ENCODE data around the gene CLEC19A. TPM values are rescaled to one million over a fixed set of nuclear protein-coding genes. Genes with fewer than 3 reads are reported as not detected.
"Not testable (repeated sequence)": the region's sequence is repeated elsewhere in the genome, so short reads cannot be mapped to it uniquely, and the experiment has no call there.

The CLEC19A gene
- total RNA-seq, 1 experiment from 2014 or later, result not detected

DNA sequence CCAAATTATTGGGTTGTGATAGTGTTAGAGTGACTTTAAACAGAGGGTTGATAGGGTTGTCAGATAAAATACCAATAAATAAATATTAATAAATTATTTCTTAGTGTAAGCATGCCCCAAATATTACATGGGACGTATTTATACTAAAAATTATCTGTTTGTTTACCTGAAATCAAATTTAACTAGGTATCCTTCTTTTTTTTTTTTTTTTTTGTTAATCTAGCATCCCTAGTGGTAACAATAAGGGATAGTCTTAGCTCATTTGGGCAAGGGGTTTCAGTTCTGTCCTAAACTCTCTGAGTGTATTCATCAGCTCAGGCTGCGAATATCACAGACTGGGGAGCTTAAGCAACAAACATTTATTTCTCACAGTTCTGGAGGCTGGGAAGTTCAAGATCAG is 1.3 kb downstream of the CLEC19A start:
- DNase-seq (ENCODE audit: low spot score), result no peak

DNA sequence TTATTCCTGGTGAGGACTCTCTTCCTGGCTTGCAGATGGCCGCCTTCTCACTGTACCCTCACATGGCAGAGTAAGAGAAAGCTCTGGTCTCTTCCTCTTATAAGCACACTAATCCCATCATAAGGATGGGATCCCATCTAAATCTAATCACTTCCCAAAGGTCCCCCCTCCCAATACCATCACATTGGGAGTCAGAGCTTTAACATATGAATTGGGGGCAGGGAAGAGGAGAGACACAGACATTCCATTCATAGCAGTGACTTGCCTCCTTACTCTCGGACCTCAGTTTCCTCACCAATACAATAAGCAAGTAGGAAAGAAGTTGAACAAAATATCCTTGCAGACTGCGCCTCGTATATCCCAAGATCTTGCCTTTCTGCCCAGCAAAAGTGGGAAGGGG is 1.7 kb downstream of the CLEC19A start:
- DNase-seq (ENCODE audit: low spot score), result no peak

DNA sequence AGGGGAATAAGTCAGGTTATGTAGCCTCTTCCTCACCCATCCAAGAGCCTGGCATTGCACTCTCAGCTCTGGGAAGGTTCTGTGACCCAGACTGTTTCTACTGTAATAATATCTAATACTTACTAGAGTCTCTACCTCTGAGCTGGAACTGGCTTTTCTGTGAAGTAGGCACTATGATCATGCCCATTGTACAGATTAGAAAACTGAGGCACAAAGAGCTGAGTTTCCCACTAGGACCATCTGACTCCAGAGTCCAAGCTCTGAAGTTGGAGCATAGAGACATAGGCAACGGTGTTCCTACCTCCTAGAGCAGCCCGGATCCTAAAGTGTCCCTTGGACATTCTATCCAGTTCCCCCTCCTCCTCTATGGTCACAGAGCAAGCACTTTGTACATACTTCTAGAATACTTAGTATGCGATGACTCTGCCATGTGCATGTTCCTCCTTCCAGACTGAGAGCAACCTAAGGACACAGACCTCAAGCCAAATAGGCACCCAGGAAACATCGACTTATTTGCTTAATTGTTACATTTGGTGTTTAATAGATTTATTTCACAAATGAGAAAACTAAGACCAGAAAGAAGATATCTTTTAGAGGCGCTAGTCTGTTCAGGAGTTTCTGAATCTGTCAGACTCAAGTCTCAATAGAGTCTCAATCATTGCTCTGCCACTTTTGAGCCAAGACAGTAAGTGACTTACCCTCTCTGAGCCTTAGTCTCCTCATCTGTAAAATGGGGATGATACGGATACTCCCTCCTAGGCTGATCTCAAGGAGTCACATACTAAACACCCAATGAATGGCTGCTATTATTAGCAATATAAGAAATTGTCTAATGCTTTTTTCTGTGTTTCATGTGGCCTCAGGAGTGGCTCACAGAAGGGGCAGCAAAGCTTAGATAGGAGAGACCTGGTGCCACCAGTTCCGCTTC is 3.6 kb downstream of the CLEC19A start:
- DNase-seq (ENCODE audit: low spot score), result peak; percentile 21

DNA sequence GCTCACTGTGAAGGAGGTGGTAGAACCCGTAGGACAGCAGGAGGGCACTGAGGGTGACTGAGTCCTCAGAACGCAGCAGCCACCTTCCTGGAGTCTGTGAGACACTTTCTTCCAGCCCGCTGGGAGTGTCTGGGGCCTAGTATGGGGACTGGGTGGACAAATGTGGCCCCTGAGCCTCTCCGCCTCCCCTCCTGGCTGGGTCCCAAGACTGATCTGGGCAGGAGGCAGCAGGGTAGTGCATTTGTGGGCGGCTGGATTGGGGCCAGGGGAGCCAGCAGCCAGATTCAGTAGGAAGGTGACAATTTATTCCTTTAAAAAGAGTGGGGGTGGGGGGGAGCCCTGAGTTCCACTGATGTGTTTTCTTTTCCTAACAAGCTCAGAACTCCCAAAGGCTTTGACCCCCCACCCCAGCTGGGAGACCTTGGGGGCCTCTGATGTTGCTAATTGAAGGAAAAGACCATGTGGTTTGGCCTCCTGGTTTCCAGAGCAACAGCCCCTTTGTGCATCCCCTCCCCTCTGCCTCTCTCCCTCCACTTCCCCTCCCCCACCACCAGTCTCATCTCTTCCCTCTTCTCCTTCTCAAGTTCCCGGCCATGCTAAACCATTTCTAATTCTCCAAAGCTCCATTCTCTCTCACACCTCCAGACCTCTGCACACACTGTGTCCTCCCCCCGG is 4.4 kb downstream of the CLEC19A start:
- no peak for DNase-seq (ENCODE audit: low spot score)

DNA sequence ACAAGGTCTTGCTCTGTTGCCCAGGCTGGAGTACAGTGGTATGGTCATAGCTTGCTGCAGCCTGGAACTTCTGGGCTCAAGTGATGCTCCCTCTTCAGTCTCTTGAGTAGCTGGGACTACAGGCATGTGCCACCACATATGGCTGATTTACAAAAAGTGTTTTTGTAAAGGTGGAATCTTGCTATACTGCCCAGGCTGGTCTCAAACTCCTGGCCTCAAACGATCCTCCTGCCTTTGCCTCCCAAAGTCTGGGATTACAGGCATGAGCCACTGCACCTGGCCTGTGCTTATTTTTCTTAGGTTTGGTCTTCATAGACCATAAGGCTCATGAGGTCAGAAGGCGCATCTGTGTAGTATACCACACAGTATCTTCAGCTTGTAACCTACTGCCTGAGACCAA is 5.3 kb downstream of the CLEC19A start:
- DNase-seq (ENCODE audit: low spot score), result no peak

DNA sequence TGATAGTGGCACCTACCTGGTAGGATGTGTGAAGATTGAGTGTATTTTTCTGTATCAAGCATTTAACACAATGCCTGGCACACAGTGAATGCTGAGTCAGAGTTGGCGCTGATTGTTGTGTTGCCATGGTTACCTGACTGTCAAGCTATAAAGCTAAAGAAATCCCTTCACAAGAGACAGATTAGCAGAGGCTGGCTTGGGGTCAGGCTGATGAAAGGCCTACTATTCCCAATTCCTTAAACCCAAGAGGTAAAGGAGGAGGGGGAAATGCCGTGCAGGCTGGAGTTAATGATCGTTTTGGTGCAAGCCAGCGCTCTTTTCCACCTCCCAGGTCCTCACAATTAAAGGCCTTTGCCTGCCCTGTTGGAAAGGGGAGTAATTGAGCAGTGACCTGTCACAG is 5.9 kb downstream of the CLEC19A start:
- peak; percentile 31 for DNase-seq (ENCODE audit: low spot score)

DNA sequence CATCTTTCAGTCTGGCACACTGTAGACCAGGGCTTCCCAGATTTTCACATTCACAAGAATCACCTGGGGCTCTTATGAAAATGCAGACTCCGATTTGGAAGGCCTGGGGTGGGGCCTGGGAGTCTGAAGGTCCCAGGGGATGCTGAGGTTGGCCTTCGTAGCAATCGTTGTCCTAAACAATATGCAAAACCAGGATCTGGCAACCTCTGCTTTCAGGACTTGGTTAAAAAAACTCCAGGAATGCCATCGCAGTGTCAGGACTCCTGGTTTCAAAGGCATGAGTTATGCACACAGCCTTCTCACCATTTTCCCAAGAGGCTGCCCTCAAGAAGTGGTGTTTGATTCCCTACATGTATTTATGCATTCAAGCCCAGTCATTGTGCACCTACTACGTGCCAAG is 6.7 kb downstream of the CLEC19A start:
- DNase-seq (ENCODE audit: low spot score), result no peak

DNA sequence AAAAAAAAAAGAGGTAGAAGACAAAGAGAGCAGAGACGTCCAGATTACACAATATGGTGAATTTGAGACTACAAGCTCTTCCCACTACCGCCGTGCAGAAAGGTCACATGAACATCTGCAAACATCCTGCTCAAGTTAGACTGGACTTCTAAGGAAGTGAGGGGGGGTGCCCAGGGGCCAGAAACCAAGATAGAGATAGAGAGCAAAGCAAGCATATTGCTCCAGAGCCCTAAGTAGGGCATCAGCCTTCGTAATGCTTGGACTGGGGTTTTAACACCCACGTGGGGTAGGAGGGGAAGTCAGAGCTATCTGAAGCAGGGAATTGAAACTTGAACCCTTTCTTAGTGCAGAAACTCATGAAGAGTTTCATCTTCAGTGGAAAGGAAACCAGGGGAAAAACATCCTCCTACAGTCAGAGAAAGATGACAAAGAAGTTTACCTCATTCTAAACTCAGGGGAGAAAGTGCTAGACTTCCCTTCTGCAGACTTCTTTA is 8.7 kb downstream of the CLEC19A start:
- DNase-seq (ENCODE audit: low spot score), result no peak

DNA sequence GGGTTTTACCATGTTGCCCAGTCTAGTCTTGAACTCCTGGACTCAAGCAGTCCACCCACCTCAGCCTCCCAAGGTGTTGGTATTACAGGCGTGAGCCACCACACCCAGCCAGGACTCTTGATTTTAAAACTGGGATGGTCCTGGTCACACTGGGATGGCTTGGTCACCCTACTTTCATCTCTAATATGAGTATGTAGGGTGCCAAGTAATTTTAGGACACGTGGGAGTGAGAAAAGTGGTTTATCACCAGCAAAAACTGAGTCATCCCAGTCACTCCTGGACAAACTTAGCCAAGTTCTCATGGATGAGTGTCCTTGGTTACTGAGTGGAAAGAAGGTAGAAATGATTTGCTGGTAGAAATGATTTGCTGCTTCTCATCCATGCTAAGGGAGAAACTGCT is 9.9 kb downstream of the CLEC19A start:
- no peak for DNase-seq (ENCODE audit: low spot score)

DNA sequence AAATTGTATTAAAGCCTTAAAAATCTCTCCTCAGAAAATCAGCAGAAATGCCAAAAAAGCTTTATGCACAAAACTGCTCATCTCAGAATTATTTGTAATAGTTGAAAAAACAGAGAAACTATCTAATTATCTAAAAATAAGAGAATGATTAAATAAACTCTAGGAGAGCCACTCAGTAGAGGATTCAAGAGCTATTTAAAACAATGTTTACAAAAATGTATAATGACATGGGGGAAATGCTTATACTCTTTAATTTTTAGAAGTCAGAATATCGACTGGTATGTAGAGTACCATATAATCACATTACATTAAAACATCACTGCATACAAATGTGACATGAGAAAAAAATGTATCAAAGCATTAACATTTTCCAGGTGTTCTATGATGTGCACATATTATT is 11.9 kb downstream of the CLEC19A start:
- DNase-seq (ENCODE audit: low spot score), result no peak

DNA sequence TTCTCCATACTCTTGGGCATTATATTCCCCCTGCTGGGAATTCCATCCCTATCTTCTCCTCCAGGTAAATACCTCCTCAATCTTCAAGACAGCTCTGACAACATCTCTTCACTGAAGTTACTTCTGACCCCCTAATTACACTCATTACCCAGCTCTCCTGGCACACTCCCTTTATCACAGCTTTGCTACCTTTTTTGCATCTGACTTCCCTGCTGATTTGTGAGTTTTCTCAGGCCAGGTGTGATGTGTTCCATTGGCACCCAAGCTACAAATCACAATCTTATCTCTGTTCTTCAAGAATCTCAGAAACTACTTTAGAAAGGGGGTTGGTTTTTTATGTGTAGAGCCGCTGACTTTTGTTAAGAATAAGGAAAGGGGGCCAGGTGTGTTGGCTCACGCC is 14.0 kb downstream of the CLEC19A start:
- no peak for DNase-seq (ENCODE audit: low spot score)

DNA sequence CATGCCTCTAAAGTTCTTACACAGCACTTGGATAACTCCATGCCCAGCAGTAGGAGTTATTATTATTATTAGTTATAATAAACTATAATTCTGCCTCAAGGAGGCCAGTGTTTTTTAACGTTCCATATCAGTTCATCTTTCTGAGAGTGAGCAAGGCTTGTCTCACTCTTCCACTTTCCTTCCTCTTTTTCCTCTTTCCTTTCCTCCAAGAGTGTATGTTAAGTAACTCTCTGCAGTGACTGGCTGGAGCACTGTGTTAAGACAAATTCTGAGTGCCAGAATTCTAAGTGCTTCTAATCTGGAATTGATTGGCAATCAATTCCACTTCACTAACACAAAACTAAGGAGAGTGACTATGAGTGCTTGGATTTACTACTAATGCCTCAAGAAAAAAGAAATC is 16.4 kb downstream of the CLEC19A start:
- DNase-seq (ENCODE audit: low spot score), result no peak

DNA sequence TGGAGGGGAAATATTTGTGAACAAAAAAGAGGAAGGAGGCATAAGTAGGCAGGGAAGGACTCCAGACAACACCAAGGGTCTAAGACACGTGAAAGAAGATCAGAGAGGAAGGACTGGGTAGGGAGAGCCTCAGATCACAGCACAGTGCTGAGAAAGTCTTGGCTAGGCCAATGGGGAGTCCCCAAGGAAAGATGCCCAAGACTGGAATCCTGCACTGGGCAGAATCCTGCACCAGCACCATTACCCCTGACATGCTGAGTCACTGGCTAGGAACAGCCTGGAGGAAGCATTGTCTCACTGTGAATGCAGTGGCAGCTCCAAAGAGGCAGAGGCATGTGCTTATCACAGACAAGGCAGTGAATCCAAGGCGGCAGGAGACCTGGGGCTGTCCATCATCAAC is 19.2 kb downstream of the CLEC19A start:
- DNase-seq (ENCODE audit: low spot score), result no peak

DNA sequence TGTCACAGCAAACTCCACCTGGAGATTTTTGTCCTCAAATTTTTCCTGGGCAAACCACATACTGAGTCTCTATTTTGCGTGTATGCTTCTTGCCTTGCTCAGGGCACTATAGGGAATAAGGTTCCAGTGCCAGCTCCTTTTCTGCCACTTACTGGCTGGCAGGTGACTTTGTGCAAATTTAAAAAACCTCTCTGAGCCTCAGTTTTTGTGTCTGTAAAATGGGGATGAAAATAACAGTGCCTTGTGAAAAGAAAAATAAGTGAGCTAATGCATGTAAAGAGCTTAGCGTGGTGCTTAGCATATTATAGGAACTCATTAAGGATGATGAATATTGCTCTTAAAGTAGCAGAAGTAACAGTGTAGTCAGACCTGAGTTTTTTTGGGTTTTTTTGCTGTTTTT is 19.9 kb downstream of the CLEC19A start:
- DNase-seq (ENCODE audit: low spot score), result no peak

DNA sequence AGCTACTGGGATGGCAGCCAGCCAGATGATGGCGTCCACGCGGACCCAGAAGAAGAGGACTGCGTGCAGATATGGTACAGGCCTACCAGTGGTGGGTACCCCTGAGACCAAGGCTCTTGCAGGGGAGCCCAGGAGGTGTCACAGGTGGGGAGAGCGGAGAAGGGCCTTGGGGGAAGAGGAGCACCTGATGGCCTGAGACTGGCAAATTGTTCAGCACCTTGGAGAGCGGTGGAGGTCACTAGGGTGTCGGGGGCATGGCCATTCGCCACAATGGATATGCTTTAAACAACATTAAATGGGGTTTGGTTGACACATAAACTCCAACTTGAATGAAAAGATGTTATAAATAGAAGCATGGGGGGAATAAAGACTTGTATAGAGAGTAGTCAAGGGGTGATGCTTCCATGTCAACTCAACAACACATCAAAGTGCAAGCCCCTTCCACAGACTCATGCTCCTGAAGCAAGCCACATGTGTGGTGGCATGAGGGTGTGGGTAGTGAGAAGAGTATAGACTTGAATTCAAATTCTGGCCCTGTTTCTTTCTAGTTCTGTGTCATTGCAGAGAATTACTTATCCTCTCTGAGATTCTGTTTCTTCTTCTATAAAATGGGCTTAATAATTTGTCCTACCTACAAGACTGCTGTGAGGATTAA is 22.2 kb downstream of the CLEC19A start:
- DNase-seq (ENCODE audit: low spot score), result no peak

DNA sequence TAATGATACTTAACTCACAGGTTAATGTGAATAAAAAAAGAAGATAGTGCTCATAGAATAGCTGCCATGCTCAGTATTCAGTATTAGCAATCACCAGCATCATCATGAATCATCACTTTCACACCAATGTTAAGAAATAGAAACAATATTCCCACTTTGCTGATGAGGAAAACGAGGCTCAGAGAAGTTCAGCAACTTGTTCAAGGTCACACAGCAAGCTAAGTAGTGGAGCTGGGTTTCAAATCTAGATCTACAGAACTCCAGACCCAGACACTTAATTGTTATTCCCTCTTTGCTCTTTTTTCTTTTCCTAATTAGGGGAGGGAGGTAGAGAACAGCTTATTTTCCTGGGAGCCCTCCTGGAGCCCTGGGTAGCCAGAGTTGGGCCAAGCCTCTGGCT is 22.9 kb downstream of the CLEC19A start:
- DNase-seq (ENCODE audit: low spot score), result no peak

DNA sequence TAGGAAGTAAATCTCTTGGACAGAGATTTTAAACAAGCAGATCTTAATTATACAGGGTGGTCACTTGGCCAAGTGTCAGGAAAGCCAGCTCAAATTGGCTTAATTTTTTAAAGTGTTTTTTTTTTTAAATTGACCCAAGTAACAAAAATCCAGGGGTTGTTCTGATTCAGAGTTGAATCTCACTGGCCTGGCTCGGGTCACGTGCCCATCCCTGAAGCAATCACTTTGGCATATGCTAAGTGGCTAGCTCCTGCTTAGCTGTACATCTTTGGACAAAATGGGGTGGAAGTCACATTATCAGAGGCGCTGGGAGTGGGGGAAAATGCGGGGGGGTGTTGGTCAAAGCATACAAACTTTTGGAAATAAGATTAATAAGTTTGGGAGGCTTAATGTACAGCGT is 23.6 kb downstream of the CLEC19A start:
- no peak for DNase-seq (ENCODE audit: low spot score)

DNA sequence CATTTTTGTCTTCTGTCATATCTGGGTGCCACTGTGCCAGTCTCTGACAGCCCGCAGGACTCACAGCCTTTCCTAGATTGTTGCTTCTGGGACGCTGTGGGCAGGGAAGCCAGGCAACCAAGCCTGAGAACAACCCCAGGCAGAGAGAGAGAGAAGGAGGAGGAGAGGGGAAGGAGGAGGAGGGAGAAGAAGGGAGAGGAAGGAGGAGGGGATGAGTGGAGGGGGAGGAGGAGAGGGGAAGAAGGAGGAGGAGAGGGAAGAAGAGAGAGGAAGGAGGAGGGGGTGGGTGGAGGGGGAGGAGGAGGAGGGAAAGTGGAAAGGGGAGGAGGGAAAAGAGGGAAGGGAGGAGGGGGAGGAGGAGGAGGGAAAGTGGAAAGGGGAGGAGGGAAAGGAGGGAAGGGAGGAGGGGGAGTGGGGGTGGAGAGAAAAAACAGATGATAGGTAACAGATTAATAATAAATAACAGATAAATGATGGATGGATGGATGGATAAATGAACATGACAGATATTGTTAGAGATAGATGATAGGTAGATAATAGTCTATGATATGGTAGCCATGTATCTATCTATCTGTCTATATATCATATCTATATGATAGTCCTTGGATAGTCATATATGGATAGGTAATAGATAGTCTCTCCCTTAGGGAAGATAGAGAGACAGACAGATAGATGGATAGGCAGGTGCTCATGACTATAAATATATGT is 29.3 kb downstream of the CLEC19A start:
- DNase-seq (ENCODE audit: low spot score), result no peak

DNA sequence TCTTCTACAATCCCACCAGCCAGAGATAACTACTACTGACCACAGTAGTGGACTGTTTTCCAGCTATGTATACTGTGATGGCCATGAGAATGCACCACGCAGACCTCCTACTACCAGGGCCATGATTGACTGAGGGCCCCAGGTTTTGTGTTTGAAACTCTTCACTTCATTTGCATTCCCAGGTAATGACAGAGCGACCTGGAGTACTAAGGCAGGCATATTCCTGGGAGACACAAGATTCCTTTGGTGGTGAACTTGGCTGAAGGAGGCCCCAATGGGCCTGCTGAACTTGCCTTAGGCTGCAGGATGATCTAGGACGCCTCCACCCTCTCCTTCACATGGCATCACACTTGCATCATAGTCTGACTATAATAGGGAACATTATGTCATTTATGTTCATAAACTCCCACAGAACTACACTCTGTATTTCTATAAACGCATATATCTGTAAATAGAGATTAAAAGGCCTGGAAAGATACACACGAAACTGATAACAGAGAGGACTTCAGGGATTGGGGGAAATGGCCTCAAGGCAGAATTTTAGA is 30.4 kb downstream of the CLEC19A start:
- no peak for DNase-seq (ENCODE audit: low spot score)

DNA sequence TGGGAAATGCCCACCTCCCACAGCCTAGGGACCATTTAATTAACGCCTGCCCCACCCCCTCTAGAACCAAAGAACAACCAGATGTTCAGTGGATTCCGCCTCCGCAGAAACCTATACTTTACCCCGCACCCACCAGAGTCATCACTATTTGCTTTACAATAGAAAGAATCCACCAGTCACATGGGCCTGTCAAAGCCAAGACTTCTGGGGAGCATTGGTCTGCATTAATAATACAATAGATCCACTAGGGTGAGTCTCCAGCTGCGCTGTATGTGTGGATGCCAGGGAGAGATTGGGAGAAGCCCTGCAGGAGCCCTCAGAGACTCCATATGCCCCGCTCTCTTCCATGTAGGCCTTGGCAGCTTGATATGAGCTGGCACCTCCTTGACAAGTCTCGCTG is 31.3 kb downstream of the CLEC19A start:
- no peak for DNase-seq (ENCODE audit: low spot score)

DNA sequence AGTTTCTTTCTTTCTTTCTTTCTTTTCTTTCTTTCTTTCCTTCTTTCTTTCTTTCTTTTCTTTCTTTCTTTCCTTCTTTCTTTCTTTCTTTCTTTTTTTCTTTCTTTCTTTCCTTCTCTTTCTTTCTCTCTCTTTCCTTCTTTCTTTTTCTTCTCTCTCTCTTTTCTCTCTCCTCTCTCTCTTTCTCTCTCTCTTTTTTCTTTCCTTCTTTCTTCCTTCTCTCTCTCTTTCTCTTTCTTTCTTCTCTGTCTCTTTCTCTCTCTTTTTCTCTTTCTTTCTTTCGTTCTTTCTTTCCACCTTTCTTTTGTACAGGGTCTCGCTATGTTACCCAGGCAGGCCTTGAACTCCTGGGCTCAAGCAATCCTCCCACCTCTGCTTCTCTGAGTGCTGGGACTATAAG is 35.7 kb downstream of the CLEC19A start:
- DNase-seq (ENCODE audit: low spot score), result not testable (repeated sequence)
